T follicular helper cell (primary cell): ENCODE measurements around the gene KCP.
A peak's percentile ranks its signal among the peaks of the same experiment; 100 is the strongest.

Experiments used
- DNase-seq: peaks from one replicate; pipeline ENCODE4 v3.0.0-alpha.2; 2020; ENCODE audit warnings: low read depth

The KCP gene

GRCh38 chr7:128841171-128841690, 69.3 kb downstream of the KCP start:
- DNase-seq = peak; percentile 19

- DNase-seq = no peak
Observed at GRCh38 chr7:128840326-128841170, 70.0 kb downstream of the KCP start.

DNA sequence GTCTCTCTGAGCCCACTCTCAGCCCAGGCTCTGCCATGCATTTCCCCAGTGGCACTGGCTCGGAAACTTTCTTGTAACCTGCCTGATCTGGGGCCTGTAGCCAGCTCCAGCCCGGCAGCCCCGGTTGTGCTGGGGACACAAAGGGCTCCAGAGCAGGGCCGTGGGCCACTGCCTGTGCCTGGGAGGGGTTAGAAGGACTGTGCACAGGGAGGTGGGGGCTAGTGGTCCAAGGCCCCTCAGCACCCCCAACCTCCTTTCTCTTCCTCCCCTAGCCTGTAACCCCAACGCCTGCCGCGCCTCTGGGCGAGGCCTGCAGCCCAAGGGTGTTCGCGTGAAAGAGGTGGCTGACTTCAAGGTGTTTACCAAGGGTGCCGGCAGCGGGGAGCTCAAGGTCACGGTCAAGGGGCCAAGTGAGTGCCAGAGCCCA, 70.7 kb downstream of the KCP start:
- DNase-seq = no peak

- DNase-seq = no peak
Observed at GRCh38 chr7:128838981-128839731, 71.4 kb downstream of the KCP start.

DNA sequence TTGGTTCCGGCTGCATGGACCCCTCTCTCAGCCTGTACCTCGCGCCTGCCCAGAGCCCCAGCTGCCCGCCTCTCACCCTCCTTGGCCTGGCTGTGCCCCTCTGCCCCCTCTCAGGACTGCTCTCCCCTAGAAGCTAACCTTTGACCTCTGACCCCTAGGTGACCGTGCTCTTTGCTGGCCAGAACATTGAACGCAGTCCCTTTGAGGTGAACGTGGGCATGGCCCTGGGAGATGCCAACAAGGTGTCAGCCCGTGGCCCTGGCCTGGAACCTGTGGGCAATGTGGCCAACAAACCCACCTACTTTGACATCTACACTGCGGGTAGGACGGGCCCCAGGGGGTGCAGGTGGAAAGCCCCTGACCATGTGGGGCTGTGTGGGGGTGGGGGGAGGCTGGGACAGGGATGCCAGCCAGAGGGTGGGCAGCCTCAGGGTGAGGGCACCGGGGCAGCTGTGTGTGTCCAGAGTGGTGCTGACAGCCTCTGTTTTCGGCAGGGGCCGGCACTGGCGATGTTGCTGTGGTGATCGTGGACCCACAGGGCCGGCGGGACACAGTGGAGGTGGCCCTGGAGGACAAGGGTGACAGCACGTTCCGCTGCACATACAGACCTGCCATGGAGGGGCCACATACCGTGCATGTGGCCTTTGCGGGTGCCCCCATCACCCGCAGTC, 72.3 kb downstream of the KCP start:
- no peak for DNase-seq

DNA sequence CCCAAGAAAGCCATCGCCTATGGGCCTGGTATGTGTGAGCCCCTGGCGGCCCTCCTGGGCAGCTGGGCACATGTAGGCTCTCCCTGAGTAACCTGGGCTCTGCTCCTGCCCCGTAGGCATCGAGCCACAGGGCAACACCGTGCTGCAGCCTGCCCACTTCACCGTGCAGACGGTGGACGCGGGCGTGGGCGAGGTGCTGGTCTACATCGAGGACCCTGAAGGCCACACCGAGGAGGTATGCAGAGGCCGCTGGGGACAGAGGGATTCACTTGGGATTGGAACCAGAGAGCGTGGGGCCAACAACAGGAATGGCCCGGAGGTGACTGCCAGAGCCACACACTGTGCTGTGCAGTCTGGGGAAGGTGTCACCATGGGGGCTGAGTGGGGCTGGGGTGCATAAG, 73.0 kb downstream of the KCP start:
- DNase-seq = no peak

DNA sequence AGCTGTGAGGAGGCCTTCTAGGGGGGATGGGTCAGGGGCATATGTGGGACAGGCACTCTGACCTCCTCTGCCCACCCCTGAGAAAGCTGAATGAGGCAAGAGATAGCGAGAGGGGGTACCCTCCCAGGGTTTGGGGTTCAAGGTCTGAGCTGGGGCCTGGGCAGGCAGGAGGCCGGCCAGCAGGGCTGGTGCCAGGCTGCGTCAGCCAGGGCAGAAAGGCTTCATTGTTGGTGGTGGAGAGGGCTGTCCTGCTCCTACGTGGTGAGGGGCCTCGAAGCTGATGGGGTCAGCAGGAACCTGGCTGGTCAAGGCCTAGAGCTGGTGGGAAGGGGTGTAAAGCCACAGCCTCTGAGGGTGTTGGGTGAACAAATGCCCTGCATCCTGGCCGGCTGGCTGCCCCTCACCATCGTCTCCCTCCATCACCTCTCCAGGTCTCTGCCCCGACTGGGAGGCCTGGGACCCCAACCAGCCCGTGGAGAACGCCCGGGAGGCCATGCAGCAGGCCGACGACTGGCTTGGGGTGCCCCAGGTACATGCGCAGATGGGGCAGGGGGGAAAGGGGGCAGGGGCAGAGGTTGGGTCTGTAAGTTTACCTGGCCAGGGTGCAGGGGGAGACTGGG, 73.7 kb downstream of the KCP start:
- DNase-seq = no peak

- DNase-seq = no peak
Observed at GRCh38 chr7:128835790-128836641, 74.5 kb downstream of the KCP start.

- DNase-seq = no peak
Observed at GRCh38 chr7:128835231-128835751, 75.2 kb downstream of the KCP start.

- no peak for DNase-seq
Observed at GRCh38 chr7:128833946-128834325, 76.6 kb downstream of the KCP start.

DNA sequence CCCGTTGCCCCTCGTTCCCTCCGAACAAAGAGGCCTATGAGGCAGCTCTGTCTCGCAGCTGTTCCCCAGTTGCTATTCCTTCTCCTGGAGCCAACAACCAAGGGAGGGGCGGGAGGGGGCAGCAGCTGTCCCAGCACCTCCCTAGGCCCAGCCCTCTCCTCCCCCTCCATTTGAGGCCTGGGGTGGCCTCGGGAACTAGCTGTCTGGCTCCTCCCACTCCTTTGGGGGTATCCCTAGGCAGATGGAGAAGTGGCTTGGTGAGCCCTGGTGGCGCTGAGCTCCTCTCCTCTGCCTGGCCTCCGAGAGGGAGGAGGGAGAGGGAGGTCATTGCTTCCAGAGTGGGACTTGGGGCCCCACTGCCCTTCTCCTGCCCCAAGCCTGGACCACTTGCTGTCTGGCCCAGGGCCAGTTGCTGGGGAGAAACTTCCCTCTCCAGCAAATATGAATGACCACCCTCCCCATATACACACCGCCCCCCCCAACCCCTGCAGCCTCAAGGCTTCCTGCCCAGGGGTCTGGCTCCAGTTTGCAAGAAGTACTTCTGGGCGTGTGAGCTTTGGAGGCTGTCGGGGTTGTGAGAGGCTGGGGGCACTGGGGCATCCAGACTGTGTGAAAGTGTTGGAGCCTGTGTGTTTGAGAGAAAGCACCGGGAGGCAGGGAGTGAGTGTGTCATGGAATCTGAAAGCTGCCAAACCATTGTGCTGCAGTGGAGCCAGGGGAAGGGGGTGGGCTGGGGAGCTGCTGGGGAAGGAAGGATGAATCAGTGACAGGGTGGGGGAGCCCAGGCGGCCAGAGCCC, 77.2 kb downstream of the KCP start:
- no peak for DNase-seq

DNA sequence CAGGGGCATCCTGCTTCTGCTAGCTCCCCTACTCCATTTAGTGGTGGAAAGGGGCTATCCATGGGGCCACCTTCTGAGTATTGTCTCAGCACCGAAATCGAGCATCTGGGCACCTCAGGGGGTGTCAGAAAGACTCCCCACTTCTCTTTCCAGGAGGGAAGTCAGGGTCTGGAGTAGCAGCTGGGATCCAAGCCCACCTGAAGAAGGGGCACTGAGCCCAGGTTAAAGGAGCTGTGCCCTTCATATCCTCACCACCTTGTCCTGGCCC, 77.7 kb downstream of the KCP start:
- DNase-seq = no peak

DNA sequence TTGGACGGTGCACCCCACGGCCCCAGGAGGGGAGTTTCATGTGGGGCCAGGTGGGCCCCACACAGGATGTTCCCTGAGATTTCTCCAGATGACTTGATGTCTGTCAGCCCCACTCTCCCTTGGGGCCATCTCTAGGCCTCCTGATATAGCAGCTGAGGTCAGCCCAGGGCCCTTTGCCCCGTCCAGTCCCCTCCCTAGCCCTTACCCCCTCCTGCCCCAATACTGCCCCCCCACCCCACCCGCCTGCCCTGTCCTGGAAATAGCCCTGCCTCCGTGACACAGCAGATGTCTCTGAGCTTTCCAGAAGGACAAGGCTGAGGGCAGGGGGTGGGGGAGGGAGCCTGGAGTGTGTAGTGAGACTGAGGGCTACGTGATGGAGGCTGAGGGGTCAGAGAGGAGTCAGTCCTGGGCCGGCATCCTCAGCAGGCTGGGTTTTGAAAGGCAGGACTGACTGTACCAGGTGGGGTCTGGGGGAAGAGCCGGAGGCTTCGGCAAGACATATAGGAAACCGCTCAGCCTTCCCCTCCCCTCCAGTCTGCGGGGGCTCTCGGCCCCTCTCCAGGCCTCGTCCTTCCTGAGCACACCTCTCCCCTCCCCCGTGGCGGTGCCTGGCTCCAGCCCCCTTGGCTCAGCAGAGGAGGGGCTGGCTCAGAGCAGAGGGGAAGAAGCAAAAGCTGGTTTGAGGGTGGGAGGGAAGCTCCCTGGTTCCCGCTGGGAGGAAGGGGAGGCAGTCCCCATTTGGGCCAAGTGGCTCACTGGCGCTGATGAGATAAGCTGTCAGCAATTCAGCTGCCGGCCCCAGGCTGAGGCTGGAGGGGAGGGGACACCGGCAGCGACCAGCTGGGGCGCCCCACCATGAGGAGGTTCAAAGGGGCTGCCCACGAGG, 78.3 kb downstream of the KCP start:
- no peak for DNase-seq

DNA sequence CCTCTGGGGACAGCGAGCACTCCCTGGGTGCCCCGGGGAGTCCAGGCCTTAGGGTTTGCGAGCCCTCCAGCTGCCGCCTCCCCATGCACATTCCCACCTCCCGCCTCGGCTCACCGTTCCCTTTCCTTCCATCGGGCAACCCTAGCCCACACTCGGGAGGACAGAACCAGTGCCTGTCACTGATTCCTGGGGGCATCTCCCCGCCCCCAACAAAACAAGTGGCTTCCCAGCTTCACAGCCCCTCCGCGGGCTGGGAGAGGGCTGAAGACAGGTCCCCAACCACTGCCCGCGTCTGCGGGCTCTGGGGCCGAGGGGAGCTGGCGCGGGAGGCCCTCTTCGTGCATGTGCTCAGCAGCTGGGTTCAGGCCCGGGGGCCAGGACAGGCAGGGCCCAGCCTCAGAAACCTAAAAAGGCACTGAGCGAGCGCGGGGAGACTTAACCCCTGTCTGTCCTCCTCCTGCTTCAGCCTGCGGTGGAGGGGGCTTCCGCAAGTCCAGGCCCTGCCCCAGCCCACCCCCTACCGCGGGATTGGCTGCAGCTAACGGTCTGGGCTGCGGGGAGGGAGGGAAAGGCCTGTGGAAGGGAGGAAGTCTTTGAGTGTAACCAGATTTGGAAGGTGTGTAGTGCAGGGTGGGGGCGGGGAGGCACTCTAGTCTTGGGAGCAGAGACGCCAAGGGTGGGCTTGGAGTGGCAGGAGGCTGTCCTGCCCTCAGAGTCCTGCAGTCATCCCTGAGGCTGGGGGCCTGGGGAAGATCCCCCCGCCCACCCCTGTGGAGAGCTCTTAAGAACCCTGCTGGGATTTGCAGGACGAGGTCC, 79.1 kb downstream of the KCP start:
- no peak for DNase-seq

GRCh38 chr7:128830231-128831177, 80.0 kb downstream of the KCP start, which contains the start of gene FLNC:
FLNC (plus strand) TSS chr7:128830406; CDS start chr7:128830638, 232 bp downstream.
- no peak for DNase-seq

GRCh38 chr7:128829391-128830166, 80.9 kb downstream of the KCP start:
- no peak for DNase-seq
